Occipital lobe (tissue), 2 donors: Measurements from ENCODE around the gene OSBPL9. TPM values are rescaled to one million over a fixed set of nuclear protein-coding genes. Genes with fewer than 3 reads are reported as not detected.
"Not testable (repeated sequence)": the region's sequence is repeated elsewhere in the genome, so short reads cannot be mapped to it uniquely, and the experiment has no call there.

ENCODE experiments used
- DNase-seq: peaks from one replicate; lab custom pipeline; 2025; lab: John Stamatoyannopoulos, UW
- total RNA-seq: library from RNA; depleted of rRNA; stranded (reverse); fragments of >200 nt; gene quantifications from one replicate; pipeline ENCODE4 v1.2.3, GENCODE V29; 2014

OSBPL9 gene
- total RNA-seq, 1 donor from 2014 or later, result 68.3 TPM

GRCh38 chr1:51663721-51664120, 46.8 kb downstream of the OSBPL9 start:
- DNase-seq, result no peak

- DNase-seq, result no peak
These were observed 47.7 kb downstream of the OSBPL9 start for GRCh38 chr1:51664421-51665240.

- DNase-seq, result no peak
These were observed 49.6 kb downstream of the OSBPL9 start for GRCh38 chr1:51666478-51666877.

GRCh38 chr1:51667561-51667960, 50.7 kb downstream of the OSBPL9 start:
- no peak for DNase-seq

GRCh38 chr1:51669272-51669671, 52.4 kb downstream of the OSBPL9 start:
- DNase-seq, result no peak

GRCh38 chr1:51669816-51670215, 52.9 kb downstream of the OSBPL9 start:
- DNase-seq, result no peak

GRCh38 chr1:51671527-51672325, 54.8 kb downstream of the OSBPL9 start:
- DNase-seq, result no peak

GRCh38 chr1:51673279-51673678, 56.4 kb downstream of the OSBPL9 start:
- no peak for DNase-seq

- no peak for DNase-seq
These were observed 58.4 kb downstream of the OSBPL9 start for GRCh38 chr1:51675177-51675780.

GRCh38 chr1:51679435-51679834, 62.5 kb downstream of the OSBPL9 start:
- DNase-seq, result no peak

GRCh38 chr1:51684776-51685175, 67.9 kb downstream of the OSBPL9 start:
- no peak for DNase-seq

- DNase-seq, result no peak
These were observed 69.6 kb downstream of the OSBPL9 start for GRCh38 chr1:51686450-51686849.

GRCh38 chr1:51689075-51689440, 72.2 kb downstream of the OSBPL9 start:
- DNase-seq, result no peak

GRCh38 chr1:51689643-51690042, 72.8 kb downstream of the OSBPL9 start:
- no peak for DNase-seq

- DNase-seq, result no peak
These were observed 73.5 kb downstream of the OSBPL9 start for GRCh38 chr1:51690285-51690961.

- no peak for DNase-seq
These were observed 75.0 kb downstream of the OSBPL9 start for GRCh38 chr1:51691920-51692319.

GRCh38 chr1:51693419-51694155, 76.7 kb downstream of the OSBPL9 start:
- DNase-seq, result no peak

GRCh38 chr1:51697166-51697565, 80.3 kb downstream of the OSBPL9 start:
- no peak for DNase-seq

- no peak for DNase-seq
These were observed 82.5 kb downstream of the OSBPL9 start for GRCh38 chr1:51699391-51699790.

GRCh38 chr1:51701782-51702181, 84.9 kb downstream of the OSBPL9 start:
- not testable (repeated sequence) for DNase-seq

- DNase-seq, result not testable (repeated sequence)
These were observed 85.3 kb downstream of the OSBPL9 start for GRCh38 chr1:51702220-51702619.
